ENCODE results near the gene SLC25A5.
"Not testable (repeated sequence)": the region's sequence is repeated elsewhere in the genome, so short reads cannot be mapped to it uniquely, and the experiment has no call there.

The SLC25A5 gene

DNA sequence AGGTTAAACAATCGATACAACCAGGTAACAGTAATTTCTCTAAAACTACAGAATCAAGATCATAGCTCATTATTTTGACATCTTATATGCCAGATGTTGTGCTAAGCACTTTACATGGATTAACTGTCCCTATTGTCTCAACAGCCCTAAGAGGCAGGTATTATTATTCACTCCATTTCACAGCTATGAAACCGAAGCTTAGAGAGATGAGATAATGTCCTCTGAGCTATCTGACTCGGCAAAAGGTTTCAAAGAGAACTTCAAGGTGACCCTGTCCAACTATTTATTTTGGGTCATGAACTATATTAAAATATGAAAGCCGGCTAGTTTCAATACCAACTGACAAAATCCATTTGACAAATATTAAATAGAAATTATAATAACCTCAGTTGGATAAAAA lies 10.3 kb downstream of the SLC25A5 start:
- DNase-seq, result no peak

DNA sequence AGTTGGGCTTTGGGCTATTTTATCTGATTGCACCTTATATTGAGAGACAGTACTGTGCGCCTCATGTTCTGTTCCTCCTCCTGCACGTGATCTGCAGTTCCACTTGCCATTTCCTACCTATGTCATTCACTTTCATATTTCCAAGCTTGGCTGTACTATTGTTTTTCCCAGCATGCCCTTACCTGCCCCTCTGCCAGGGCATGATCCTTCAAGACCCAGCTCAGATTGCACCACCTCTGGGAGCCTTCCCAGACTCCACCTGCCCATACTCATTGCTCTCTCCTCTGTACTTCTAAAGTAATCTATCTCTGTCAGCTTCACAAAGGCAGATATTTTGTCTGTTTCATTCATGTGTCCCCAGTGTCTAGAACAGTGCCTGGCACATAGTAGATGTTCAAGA lies 11.6 kb downstream of the SLC25A5 start:
- peak; percentile 60 for DNase-seq

GRCh38 chrX:119481323-119481801 lies 13.1 kb downstream of the SLC25A5 start:
- peak; percentile 8 for DNase-seq

- DNase-seq, result no peak
These were observed 13.8 kb downstream of the SLC25A5 start for GRCh38 chrX:119482041-119482440.

- peak; percentile 12 for DNase-seq
These were observed 14.5 kb downstream of the SLC25A5 start for GRCh38 chrX:119482481-119483480.

DNA sequence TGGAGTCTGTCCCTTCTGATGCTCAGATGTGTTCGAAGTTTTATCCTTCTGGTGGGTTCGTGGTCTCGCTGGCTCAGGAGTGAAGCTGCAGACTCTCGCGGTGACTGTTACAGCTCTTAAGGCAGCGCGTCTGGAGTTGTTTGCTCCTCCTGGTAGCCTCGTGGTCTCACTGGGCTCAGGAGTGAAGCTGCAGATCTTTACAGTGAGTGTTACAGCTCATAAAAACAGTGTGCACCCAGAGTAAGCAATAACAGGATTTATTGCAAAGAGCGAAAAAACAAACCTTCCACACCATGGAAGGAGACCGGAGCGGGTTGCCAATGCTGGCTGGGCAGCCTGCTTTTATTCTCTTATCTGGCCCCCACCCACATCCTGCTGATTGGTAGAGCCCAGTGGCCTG lies 18.5 kb downstream of the SLC25A5 start:
- no peak for DNase-seq

DNA sequence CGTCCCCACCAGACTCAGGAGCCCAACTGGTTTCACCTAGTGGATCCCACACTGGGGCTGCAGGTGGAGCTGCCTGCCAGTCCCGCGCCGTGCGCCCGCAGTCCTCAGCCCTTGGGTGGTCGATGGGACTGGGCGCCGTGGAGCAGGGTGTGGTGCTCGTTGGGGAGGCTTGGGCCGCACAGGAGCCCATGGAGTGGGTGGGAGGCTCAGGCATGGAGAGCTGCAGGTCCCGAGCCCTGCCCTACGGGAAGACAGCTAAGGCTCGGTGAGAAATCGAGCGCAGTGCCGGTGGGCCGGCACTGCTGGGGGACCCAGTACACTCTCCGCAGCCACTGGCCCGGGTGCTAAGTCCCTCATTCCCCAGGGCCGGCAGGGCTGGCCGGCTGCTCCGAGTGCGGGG lies 19.5 kb downstream of the SLC25A5 start:
- DNase-seq, result not testable (repeated sequence)

GRCh38 chrX:119488749-119489148 lies 20.5 kb downstream of the SLC25A5 start:
- peak; percentile 6 for DNase-seq

DNA sequence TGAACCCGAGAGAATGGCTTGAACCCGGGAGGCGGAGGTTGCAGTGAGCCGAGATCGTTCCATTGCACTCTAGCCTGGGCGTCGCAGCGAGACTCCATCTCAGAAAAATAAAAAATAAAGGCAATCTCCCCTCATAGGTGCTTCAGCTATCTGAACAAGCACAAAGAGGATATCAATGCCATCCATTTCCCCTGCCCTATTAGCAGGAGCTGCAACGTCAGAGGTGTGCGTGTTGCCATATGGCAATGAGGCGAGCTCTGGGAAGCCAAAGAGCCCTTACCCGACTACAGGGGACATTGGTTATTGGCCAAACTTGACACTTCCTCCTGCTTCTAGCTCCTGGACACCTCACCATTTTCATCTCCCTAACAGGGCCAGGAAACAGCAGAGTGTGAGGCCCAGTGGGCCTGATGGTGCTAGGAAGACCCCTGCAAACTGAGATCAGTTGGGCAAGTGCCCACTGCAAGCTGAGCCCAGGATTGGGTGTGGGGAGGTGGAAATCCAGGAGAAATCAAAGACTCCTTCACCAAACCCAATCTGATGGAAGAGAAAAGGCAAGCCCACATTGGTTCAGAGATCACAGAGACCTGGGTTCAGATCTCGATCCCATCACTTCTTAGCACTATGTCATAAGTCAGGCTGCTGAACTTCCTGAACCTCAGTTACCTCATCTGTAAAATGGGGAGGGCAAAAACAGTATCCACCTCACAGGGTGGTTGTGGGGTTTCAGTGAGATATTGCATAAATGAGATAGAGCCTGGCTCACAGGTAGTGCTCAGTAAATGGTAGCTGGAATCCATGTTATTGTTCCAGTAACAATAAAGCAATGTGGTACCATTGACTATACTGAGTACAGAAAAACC lies 21.2 kb downstream of the SLC25A5 start:
- no peak for DNase-seq

DNA sequence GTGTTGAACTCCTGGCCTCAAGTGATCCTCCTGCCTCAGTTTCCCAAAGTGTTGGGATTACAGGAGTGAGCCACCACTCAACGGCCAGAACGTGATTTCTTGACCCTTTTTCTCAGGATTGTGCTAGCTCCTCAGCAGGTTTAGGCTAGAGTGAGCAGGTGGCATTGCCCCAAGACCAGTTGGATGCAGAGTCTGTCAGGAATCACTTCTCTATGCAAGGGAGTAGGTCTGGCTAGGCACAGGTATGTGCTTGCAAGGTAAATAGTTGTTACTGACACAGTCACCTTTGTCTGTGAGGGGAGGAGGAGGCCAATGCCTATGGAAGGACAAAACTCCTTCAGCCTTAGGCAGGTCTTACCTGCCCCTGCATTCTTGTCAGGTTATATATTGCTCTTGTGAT lies 24.2 kb downstream of the SLC25A5 start:
- DNase-seq, result no peak

DNA sequence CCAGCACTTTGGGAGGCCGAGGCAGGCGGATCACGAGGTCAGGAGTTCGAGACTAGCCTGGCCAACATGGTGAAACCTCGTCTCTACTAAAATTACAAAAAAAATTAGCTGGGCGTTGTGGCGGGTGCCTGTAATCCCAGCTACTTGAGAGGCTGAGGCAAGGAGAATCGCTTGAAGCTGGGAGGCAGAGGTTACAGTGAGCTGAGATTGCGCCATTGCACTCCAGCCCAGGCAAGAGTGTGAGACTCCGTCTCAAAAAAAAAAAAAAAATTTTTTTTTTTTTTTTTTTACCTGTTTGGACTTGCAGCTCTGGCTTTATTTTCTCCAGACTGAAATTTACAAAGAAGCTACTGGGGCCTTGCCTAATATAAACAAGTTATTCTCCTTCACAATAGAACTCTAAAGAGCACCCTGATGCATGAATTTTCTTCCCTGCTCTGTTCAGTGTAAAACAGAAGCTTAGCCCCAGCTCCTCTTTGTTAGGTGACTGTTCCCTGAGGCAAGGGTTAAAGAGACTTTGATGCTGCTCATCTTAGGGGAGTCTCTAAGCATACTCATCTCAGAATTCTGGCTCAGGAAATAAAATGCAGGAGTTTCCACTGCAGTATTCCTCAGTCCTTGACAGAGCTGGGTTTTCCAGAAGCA lies 25.7 kb downstream of the SLC25A5 start:
- DNase-seq, result not testable (repeated sequence)

- DNase-seq, result no peak
These were observed 27.8 kb downstream of the SLC25A5 start for GRCh38 chrX:119495734-119496726.

DNA sequence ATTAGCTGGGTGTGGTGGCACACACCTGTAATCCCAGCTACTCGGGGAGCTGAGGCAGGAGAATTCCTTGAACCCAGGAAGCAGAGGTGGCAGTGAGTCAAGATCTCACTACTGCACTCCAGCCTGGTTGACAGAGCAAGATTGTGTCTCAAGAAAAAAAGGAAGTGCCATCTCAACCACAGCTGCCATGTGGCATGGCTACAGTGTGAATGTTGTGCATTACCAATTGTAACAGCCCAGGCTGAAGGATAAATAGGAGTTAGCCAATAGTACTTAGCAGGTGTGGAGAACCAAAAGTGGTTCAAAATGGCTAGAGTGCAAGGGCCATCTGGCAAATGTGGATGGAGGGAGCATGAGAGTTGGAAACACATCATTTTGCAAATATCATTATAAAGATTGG lies 28.9 kb downstream of the SLC25A5 start:
- DNase-seq, result no peak

- DNase-seq, result no peak
These were observed 32.0 kb downstream of the SLC25A5 start for GRCh38 chrX:119500061-119500800.

DNA sequence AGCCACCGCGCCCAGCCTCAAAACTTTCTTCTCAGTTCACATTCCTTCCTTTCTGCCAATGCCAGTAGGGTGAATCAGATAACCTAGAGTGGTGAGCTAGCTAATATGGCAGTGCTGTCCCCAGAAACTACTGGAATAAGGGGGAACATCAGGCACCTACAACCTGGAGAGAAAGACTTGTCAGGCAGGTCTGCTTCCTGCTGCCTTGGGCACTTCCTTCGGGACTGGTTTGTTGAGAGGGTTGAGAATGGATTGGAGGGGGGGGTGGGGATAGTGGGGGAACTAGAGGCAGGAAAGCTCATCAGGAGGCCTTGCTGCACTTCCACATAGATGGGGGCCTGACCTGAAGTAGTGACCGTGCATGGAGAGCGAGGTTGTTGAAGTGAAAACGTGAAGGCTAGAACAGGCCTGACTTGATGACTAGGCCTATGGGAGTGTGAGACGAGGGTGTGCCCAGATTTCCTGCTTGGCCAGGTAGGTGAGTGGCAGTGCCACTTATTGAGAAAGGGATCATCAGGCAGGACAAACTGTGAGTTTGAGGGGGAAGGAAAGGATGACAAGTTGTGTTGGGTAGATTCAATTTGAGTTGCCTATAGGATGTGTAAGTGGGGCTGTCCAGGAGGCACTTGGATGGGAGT lies 33.4 kb downstream of the SLC25A5 start:
- DNase-seq, result no peak

GRCh38 chrX:119502727-119503483 lies 34.7 kb downstream of the SLC25A5 start:
- peak; percentile 88 for DNase-seq

DNA sequence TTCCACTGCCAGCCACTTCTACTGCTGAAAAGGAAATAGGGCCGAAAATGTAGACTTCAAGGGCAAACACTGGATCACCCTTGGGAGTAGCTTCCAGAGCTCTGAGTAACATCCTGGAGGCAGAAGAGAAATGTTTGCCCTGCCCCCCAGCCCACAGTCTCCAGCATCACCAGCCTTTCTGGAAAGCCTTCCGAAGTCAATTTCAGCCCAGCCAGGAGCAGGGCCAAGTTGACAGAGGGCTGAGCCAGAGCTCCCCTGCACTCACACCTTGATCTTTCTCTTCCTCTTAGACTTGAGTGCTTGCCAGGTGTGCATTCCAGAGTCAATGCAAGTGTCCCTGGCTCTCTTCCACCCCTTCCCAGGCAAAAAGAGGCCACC lies 35.2 kb downstream of the SLC25A5 start:
- peak; percentile 38 for DNase-seq

DNA sequence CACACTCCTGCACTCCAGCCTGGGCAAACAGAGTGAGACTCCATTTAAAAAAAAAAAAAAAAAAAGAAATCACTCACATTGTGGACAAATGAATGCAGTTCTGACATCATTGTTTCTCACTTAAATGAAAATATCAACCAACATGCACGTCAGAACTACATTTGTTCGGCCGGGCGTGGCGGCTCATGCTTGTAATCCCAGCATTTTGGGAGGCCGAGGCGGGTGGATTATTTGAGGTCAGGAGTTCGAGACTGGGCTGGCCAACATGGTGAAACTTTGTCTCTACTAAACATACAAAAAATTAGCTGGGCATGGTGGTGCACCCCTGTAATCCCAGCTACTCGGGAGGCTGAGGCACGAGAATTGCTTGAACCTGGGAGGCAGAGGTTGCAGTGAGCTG lies 36.9 kb downstream of the SLC25A5 start:
- DNase-seq, result not testable (repeated sequence)

DNA sequence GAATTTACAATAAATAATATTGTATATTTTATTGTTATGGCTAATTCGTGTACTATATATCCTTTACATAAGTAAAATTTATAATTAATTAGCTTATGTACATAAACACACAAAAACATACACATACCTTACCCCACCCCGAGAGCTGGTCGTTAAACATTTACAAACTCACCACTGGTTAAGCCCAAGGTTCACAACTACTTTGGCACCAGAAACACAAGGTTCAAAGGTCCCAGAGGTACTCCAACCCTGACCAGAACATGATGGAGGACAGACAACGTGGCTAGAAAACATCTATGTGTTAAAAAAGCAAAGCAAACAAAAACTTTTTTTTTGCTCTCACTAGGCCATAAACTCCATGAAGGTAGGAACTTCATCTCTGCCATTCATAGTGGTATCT lies 37.7 kb downstream of the SLC25A5 start:
- no peak for DNase-seq

GRCh38 chrX:119507206-119507605 lies 39.0 kb downstream of the SLC25A5 start:
- DNase-seq, result no peak
